Suprapubic skin (tissue), 3 donors: ENCODE data around the gene MEIOSIN.
"Not testable (repeated sequence)": the region's sequence is repeated elsewhere in the genome, so short reads cannot be mapped to it uniquely, and the experiment has no call there.

Source experiments
- CTCF ChIP-seq, 2 donors: fragments of 200-600 bp in 1 of 2; fragments of 450-650 bp in 1 of 2; sonication (generic) in 1 of 2; IDR thresholded peaks; one replicate each; pipeline ENCODE4 v1.5.1; 2016 to 2019; ENCODE audit warnings: antibody characterized with exemption in 2 of 2, mild to moderate bottlenecking in 1 of 2, moderate library complexity in 1 of 2
- POLR2AphosphoS5 ChIP-seq, 3 donors: sonication (generic); formaldehyde crosslinking; IDR thresholded peaks; one replicate each; pipeline ENCODE4 v1.6.1; 2017; ENCODE audit warnings: antibody characterized with exemption in 3 of 3

DNA sequence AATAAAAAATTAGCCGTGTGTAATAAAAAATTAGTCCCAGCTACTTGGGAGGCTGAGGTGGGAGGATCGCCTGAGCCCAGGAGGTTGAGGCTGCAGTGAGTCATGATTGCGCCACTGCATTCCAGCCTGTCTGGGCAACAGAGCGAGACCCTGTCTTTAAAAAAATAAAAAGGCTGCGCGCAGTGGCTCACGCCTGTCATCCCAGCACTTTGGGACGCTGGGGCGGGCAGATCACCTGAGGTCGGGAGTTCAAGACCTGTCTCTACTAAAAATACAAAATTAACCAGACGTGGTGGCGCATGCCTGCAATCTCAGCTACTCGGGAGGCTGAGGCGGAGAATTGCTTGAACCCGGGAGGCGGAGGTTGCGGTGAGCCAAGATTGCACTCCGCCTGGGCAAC is 4.6 kb upstream of the MEIOSIN start:
- TF ChIP-seq CTCF, POLR2AphosphoS5 (IDR thresholded peaks at IDR 0.05): not testable (repeated sequence)
